Retinal pigment epithelial cell (primary cell): ENCODE data around the gene CD70.
A peak's percentile ranks its signal among the peaks of the same experiment; 100 is the strongest.
"Not testable (repeated sequence)": the region's sequence is repeated elsewhere in the genome, so short reads cannot be mapped to it uniquely, and the experiment has no call there.

Experiments used
- DNase-seq: peaks from one replicate; pipeline ENCODE4 v3.0.0-alpha.2; 2010; ENCODE audit warnings: low read depth
- H3K4me3 ChIP-seq: 2 replicates; pipeline ENCODE4 v1.5.1; 2011; ENCODE audit warnings: mild to moderate bottlenecking, low read length, control low read depth, moderate library complexity
- TF ChIP-seq, protein P1 (sequence below): conservative IDR thresholded peaks from 2 replicates; pipeline ENCODE4 v1.5.1; 2011; ENCODE audit warnings: low read depth, low read length, control low read depth, inconsistent platforms

The CD70 gene

DNA sequence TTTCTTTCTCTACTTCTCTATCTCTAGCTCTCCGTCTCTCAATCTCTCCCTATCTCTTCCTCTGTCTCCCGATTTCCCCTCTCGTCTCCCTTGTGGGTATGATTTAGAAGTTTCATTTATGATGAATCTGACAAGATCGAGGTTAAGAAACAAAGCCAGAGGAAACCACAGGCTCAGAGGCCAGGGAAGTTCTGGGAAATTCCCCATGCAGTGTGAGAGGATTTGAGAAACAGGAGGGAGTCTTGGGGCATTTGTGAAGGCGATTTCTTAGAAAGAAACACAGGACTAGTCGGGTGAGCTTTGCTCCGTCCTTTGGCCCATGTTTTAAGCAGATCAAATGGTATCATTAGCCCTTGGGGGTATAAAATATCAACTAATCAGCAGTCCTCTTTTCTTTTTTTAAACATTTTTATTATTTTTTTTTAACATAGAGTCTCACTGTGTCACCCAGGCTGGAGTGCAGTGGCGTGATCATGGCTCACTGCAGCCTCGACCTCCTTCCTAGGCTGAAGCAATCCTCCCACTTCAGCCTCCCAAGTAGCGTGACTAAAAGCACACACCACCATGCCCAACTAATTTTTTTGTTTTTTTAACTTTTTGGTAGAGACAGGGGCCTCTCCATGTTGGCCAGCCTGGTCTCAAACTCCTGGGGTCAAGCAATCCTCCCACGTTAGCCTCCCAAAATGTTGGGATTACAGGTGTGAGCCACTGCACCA is 34.3 kb downstream of the CD70 start:
- TF ChIP-seq, protein P1, sequence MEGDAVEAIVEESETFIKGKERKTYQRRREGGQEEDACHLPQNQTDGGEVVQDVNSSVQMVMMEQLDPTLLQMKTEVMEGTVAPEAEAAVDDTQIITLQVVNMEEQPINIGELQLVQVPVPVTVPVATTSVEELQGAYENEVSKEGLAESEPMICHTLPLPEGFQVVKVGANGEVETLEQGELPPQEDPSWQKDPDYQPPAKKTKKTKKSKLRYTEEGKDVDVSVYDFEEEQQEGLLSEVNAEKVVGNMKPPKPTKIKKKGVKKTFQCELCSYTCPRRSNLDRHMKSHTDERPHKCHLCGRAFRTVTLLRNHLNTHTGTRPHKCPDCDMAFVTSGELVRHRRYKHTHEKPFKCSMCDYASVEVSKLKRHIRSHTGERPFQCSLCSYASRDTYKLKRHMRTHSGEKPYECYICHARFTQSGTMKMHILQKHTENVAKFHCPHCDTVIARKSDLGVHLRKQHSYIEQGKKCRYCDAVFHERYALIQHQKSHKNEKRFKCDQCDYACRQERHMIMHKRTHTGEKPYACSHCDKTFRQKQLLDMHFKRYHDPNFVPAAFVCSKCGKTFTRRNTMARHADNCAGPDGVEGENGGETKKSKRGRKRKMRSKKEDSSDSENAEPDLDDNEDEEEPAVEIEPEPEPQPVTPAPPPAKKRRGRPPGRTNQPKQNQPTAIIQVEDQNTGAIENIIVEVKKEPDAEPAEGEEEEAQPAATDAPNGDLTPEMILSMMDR: no peak
- DNase-seq: no peak
- no peak overlapping the region for H3K4me3 ChIP-seq

DNA sequence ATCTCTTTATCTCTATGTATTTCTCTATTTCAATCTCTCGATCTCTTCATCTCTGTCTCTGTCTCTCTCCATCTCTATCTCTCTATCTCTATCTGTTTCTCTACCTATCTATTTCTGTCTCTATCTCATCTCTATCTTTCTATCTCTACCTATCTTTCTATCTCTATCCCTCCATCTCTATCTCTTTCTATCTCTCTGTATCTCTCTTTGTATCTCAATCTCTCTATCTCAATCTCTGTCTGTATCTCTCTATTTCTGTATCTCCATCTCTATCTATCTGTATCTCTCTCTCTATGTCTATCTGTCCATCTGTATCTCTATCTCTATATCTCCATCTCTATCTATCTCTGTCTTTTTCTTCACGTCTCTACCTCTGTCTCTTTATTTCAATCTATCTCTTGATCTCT is 34.9 kb downstream of the CD70 start:
- DNase-seq: no peak
- H3K4me3 ChIP-seq: no peak overlapping the region
- TF ChIP-seq, protein P1: no peak

DNA sequence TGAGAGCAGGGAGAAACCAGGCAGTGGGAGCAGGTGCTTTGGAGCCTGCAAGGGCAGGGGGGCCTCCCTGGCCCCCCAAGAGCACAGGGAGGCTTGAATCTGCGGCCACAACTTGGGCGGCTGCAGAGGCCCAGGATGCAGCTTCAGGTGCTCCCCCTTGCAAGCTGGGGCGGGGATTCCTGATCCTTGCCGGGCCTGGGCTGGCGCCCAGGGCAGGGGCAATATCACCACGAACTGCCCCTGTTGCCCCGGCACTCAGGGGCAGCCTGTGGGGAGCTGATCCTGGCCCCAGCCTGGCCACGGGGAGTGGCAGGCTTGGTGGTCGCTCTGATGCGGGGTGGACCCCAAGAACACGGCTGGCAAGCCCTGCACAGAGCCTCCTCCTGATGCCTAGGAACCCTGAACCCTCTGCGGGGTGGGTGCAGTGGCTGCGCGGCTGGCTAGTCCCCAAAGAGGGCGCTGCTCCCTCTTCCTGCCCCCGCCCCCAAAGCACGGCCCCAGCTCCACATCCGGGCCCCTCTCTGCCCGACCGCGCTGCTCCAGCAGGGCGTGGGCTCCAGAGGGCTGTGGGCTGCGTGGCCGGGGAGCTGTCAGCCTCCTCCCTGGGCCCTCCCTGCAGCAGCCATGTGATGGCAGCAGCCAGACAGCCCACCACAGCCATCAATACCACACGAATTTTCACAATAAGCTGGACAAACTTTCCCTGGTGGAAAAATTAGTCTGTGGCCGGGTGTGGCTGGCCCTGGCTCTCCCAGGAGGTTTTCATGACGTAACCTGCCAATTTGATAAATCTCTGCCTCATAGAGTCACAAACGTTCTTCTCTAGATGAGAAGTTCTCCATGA is 39.1 kb downstream of the CD70 start:
- no peak for DNase-seq
- TF ChIP-seq, protein P1: peak; percentile 24
- no peak overlapping the region for H3K4me3 ChIP-seq

DNA sequence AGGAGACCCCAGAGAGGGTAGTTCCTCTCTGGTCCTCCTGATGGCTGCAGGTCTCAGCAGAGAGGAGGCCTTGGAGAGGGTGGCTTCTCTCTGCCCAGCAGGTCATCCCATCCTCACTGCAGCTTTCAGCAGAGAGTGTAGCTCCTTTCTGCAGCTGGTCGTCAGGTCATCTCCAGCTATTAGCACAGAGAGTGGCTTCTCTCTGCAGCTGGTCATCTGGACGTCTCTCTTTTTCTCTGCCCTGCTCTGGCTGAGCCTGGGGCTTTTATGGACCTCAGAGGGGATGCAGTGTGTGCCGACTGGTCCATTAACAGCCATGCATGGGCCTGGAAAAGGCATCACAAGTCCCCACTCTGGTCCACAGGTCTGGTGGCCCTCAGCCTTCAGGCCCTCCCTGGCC is 39.9 kb downstream of the CD70 start:
- TF ChIP-seq, protein P1: no peak
- no peak overlapping the region for H3K4me3 ChIP-seq
- no peak for DNase-seq

DNA sequence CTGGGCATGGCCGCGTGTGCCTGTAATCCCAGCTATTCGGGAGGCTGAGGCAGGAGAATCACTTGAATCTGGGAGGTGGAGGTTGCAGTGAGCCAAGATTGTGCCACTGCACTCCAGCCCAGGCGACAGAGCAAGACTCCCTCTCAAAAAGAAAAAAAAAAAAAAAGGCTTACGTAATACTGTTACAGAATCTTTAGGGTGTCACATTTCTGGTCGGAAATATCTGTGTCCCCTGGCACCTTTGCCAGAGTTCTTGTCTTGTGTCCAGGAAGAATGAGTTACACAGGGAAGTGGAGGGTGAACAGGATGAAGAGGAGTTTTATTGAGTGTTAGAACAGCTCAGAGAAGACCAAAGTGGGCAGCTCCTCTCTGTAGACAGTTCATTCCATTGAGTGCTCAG is 40.3 kb downstream of the CD70 start:
- DNase-seq, H3K4me3 ChIP-seq: not testable (repeated sequence)

DNA sequence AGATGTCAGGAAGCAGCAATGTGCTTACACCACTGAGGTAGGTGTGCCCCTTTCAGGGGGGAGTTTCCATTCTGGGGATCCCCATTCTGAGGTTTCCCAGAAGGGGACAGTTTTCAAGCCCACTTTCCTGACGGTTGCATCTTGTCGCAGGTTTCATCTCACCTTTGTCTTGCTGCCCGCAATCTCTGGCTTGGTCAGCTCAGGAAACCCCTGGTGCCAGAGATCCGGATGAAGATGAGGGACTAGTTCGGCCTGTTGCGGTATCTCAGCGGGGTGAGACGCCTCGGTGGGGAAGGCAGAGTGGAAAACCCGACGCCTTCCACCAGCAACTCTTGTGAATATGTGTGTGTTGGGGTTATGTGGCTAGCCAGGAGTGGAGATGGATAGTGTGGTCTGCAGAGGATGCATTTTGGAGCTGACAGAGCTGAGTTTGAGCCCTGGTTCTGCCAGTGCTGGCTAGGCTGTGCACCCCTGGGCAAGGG is 47.0 kb downstream of the CD70 start:
- no peak for DNase-seq
- no peak overlapping the region for H3K4me3 ChIP-seq
- TF ChIP-seq, protein P1: no peak

DNA sequence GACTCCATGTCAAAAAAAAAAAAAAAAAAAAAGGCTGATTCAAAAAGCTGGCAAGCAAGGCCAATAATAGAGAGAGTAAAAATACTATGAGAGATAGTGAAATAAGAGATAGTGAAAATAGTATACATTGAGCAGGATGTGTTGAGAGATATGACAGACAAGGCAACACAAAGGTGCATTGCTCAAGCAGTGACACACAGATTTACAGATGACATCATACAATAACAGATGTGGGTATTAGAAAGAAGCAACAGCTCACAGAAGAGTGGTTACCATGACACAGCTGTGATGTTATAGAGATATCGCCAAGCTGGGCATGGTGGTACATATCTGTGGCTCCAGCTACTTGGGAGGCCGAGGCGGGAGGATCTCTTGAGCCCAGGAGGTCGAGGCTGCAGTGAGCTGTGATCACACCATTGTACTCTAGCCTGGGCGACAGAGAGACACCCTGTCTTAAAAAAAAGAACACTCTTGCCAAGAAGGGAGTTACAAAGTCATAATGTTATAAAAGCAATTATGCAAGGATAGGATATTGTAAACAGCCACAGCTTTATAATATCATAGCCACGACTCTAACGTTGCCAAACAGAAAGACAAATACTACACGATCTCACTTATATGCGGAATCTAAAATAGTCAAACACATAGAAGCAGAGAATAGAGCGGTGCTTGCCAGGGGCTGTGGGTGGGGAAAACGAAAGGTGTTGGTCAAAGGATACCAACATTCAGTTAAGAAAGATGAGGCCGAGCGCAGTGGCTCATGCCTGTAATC is 49.8 kb downstream of the CD70 start:
- DNase-seq: no peak

More for the DNA sequence above, 49.8 kb downstream of the CD70 start:
- TF ChIP-seq, protein P1: no peak
- H3K4me3 ChIP-seq: no peak overlapping the region
